Erythroblast (primary cell): ENCODE data around the gene SLC1A2.

Experiments
- DNase-seq, 2 experiments: peaks; one replicate each; lab custom pipeline; 2025; lab: John Stamatoyannopoulos, UW
- GATA1 ChIP-seq: IDR thresholded peaks from 2 replicates; pipeline ENCODE4 v1.6.1; 2011; ENCODE audit warnings: low read depth, mild to moderate bottlenecking, control low read depth, low read length, moderate library complexity
- POLR2A ChIP-seq: IDR thresholded peaks from 2 replicates; pipeline ENCODE4 v1.6.1; 2011; ENCODE audit warnings: mild to moderate bottlenecking, low read length

Gene SLC1A2

DNA sequence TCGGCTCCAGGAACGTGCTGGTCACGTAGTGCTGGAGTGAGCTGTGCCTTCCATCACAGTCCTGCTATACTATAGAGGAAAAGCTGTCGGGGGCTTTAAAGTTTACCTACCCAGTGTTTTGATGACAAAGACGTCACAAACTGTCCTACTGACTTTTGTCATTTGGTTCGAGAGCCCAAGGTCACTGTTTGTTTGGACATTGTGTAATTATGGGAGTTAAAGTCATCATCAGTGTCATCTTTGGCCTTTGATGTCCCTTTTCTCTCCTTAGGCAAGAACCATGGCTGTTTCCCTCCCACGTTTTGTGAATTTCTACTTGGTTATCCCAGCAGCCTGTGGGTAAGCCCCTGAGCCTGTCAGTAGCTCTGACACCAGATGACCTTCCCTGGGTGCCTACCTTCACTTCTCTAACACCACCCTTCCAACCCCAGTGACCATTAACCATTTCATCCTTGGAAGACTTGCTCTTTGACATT, 59.3 kb downstream of the SLC1A2 start:
- TF ChIP-seq GATA1 (no peak), POLR2A (no peak)
- DNase-seq: no peak

DNA sequence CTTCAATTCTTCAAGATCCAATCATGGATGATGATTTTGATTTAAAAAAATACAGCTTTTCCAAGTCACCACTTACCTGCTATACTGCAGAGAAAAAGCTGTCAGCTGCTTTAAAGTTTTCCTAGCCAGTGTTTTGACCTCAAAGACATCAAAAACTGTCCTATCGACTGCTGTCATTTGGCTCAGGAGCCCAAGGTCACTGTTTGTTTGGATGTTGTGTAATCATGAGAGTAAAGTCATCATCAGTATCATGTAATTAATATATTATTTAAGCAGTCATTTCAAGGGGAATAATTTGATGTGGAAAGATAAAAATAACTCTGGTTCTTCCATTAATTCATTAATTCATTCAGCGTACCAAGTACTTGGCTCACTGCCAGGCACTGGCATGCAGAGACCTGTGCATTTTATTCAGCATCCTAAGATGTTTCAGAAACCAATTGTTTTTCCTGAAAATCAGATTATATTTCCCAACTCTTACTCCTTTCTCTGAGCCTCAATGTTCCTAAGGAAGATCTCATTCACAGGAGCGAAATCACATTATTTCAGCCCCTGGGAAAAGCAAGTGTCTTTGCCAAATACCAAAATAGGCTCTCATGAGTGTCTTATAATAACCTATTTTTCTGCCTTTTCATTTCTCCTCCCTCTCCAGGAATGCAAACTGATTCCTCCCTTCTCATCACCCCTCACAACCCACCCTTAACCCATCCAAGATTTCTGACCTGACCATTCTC, 59.9 kb downstream of the SLC1A2 start:
- DNase-seq: no peak
- no peak for TF ChIP-seq POLR2A

DNA sequence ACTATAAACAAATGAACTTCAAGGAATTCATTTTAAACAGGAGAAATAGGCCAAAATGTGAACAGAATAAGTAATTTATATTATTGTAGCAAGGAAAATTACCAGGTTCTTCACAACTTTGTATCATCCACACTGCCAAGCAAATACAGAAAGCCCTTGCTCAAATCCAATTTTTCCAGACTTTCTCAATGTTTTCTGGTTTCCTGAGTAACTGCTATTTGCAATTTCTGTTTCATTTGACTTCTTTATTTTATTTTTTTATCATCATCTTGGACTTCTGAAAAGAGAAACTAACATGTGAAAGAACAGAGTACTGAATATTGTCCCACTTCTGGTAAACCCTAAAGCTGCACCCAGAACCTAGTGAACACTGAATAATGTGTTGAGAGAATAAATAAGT, 61.0 kb downstream of the SLC1A2 start:
- no peak for DNase-seq
- no peak for TF ChIP-seq GATA1
- no peak for TF ChIP-seq POLR2A

DNA sequence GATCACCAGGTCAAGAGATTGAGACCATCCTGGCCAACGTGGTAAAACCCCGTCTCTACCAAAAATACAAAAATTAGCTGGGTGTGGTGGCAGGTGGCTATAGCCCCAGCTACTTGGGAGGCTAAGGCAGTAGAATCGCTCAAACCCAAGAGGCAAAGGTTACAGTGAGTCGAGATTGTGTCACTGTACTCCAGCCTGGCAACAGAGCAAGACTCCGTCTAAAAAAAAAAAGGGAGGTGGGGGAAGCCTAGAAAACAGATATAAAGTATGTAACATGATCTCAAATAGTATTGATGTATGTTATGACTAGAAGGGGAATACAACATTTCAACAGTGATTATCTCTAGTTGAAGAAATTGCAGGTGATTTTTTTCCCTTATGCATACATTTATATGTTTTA, 61.4 kb downstream of the SLC1A2 start:
- no peak for TF ChIP-seq GATA1
- TF ChIP-seq POLR2A: no peak
- DNase-seq: no peak

DNA sequence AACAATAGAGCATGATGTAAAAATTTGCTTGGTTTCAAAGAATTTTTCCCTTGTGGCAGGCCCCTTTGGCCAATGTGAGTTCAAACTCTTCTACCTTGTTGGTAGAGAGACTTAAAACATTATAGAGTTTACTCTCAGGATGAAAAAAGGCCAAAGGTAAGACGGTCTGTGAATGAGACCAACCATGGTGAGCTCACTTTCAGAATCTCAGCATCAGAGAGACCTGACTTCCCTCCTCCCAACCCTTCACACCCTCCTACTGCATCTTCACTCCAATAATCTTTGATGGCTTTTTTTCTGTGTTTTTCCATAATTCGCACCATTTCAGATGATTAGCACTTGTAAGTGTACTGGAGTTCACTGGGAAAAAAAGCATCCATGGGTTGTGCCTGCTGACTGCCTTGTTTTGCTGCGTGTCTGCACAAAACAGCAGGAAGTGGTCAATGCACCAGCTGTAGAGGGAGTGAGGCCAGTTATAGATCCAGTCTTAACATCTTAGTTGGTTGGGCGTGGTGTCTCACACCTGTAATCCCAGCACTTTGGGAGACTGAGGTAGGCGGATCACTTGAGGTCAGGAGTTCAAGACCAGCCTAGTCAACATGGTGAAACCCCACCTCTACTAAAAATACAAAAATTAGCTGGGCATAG, 64.1 kb downstream of the SLC1A2 start:
- TF ChIP-seq POLR2A (no peak), GATA1 (no peak)
- DNase-seq: no peak

DNA sequence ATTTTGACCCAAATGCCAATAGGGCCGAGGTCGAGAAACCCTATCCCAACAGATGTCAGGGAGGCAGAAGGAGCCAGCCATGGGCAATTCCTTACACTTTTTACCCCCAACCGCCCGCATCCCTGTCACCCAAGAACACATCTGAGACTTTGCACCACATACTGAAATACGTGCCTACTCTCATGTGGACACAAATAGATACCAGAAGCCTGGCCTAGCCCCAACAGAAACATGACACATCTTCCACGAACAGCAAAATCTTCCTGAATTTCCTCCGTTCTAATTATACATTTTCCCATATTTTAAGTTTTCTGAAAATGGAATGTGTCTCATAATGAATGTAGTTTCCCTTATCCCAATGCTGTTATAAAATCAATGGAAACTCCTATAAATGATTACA, 64.7 kb downstream of the SLC1A2 start:
- no peak for DNase-seq
- TF ChIP-seq POLR2A: no peak
- no peak for TF ChIP-seq GATA1

DNA sequence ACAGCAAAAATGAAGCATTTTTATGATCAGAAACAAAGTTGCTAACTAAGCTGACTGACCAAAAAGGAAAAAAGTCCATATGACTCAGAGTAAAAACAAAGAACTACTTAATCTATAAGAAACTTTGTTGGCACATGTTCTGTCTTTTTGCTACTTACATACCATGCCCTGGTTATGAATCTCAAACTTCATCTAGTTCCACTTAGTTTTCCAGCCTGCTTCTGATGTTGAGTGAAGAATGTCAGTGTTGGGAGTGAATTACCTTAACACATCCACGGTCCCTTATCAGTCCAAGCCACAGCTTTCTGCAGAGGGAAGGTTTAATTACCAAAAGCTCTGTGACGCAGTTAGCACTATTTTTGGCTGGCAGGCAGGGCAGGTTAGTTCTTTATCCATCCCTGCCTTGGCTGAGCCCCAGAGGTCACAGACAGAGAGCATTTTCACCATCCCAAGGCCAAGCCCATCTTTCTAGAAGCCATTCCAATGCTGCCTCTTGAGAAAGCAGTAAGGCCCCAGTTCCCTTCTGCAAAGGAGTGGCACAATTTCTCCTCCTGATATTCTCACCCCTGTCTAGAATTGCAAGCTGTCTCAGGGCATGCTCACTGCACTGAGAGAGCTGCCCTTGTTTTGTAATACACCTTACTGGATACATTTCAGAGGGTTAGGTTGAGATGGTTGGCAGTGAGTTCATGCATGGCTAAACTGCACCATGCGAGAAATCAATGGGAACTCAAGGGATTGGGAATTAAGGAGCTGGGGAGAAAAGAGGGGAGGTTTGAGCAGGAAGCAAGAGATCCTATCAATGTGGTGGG, 67.1 kb downstream of the SLC1A2 start:
- no peak for DNase-seq
- TF ChIP-seq GATA1: no peak
- TF ChIP-seq POLR2A: no peak

DNA sequence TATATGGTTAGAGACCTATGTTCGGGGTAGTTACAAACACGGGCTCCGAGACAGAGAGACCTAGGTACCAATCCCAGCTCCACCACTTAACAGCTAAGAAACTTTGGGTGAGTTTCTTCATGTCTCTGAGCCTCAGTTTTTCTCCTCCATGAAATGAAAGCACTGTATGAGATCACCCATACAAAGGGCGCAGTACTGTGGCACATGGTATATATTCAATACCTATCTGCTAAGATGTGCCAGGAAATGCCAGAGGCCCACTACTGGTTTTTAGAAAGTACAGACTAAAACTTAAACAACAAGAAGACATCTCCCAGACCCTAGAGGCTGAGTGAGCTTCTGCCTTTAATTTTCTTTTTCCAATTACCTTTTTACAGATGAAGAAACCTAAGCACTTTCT, 69.5 kb downstream of the SLC1A2 start:
- DNase-seq: no peak
- TF ChIP-seq GATA1: no peak
- TF ChIP-seq POLR2A: no peak

DNA sequence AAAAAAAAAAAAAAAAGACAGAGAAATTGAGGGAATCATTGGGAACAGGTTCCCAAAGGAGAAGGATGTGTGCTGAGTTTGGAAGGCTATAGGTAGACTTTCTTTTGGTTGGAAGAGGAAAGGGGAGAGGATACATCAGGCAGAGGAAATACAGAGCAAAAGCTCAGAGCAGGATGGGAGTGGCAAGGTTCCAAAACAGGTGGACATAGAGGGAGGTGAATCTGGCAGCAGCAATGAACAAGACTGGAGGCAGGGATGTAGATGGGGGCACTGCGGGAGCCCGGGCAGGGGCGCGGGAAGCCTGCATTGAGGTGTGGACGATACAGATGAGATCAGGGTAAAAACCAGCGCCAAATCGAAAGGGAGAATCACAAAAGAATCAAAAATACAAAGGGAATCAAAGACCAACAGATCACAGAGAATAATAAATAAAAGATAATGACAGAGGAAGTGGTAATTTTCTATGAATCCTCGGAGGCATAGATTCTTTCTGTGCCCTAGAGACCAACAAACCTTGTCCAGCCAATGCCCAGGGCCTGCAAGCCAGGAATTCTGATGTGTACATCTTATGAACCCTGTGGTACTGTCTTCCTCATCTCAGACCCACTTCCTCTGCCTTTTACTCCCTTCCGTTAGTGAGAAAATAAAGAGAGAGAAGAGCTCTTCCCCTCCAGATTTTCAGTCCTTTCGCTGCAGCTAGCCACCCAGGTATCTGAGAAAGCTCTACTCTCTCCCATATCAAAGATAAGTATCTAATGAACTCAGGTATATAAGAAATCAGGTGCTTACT, 70.3 kb downstream of the SLC1A2 start:
- DNase-seq: no peak
- TF ChIP-seq POLR2A: no peak

DNA sequence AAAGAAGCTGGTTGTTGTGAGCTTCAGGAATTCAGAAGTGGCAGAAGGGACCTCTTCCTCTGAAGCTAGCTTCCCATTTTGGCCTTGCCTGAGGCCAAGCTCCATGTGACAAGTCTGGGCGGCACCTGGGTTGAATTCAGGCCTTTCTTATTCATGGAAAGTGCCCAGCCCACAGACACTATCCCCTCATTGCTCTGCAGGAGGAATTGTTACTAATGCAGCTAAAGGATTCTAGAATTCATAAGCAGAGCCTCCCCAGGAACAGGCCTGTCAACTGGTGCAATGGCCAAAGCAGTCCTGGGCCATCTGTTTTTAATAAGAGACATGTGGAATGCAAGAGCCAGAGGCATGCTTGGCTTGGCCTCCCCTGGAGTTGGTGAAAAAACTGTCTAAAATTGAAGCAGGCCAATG, 71.4 kb downstream of the SLC1A2 start:
- DNase-seq: no peak
- no peak for TF ChIP-seq GATA1

DNA sequence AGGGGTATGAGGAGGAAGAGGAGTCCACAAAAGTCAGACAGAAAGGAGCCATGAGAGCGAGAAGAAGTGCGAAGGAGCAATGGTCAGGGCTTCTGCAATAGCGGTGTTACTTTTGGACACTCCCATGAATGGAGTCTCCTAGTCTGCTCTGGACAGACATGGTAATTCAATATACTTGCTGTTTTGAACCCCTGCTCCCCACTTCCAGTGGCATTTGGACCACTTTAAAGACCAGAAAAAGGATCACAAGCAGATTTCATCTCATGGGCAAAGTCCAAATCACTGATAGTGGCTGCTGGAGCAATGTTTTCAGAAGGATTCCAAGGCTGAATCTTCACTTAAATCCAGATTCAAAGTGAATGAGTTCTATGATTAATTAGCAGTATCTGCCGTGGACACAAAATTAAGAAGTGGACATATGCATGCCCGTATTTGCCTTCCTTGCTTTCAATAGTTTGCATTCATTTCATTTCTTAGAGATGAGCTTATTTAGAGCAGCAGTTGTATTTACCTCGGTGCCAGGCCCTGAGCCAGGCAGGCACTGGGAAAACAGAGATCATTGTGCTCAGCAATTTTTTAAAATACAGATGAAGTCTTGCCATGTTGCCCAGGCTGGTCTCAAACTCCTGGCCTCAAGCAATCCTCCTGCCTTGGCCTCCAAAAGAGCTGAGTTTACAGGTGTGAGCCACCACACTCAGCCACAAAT, 72.0 kb downstream of the SLC1A2 start:
- TF ChIP-seq GATA1: no peak
- TF ChIP-seq POLR2A: no peak
- DNase-seq: no peak

DNA sequence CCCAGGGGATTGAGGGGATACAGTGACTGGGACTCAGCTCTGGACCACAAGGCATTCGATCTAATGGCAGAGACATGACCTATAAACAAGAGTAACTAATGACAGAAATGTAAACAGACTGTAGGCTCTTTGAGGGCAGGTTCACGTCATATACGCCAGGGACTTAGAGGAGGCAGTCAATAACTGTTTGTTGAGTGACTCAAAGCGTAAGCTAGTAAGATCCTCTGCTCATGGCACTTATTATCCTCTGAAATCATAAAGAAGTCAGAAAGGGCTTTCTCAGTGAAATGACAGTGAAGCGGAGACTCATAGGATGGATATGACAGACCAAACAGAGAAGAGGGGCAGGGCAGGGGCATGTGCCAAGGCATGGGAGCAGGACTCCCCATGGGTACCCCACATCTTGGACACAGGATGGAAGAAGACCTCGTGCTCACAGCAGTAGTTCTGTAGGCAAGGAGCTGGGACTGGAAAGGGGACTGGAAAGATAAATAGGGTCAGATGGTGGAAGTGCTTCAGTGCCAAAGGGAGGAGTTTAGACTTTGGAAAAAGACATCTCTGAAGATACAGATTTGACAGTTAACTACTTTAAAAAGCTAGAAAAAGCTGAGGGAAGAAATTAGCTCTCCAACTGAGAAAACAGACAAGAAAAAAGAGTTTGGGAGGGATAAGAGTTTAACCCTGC, 72.7 kb downstream of the SLC1A2 start:
- no peak for DNase-seq

More for the DNA sequence above, 72.7 kb downstream of the SLC1A2 start:
- no peak for TF ChIP-seq POLR2A
- no peak for TF ChIP-seq GATA1
